GM12878 (cell line): ENCODE measurements around the gene ZNF502. TPM values are rescaled to one million over a fixed set of nuclear protein-coding genes. Genes with fewer than 3 reads are reported as not detected.

Source experiments
- ATF7 ChIP-seq: fragments of 450-650 bp; IDR thresholded peaks from 2 replicates; pipeline ENCODE4 v1.6.1; 2016; ENCODE audit warnings: low read depth, mild to moderate bottlenecking
- CHD1 ChIP-seq: IDR thresholded peaks from 2 replicates; pipeline ENCODE4 v1.6.1; 2012; ENCODE audit warnings: low read depth, low read length, improper control_type of control experiment
- CREB1 ChIP-seq: IDR thresholded peaks from 2 replicates; pipeline ENCODE4 v1.6.1; 2012; ENCODE audit warnings: low read depth, mild to moderate bottlenecking, inconsistent platforms
- CREM ChIP-seq: IDR thresholded peaks from 2 replicates; pipeline ENCODE4 v1.6.1; 2014; ENCODE audit warnings: antibody characterized with exemption, low read depth
- ETV6 ChIP-seq, 2 experiments: fragments of 450-650 bp in 1 of 2; IDR thresholded peaks in 1 of 2; conservative IDR thresholded peaks in 1 of 2; 2 replicates each; pipeline ENCODE4 v1.6.1; 2014; ENCODE audit warnings: antibody characterized with exemption in 1 of 2, borderline replicate concordance in 1 of 2, low read depth in 1 of 2, mild to moderate bottlenecking in 1 of 2, moderate library complexity in 1 of 2
- EZH2 ChIP-seq: IDR thresholded peaks from 2 replicates; pipeline ENCODE4 v1.6.1; 2012; ENCODE audit warnings: low read depth, mild to moderate bottlenecking, control low read depth, inconsistent platforms, low read length, borderline replicate concordance; ENCODE audit not compliant: control insufficient read depth
- FOXK2 ChIP-seq: fragments of 450-650 bp; IDR thresholded peaks from 2 replicates; pipeline ENCODE4 v1.6.1; 2017; ENCODE audit warnings: mild to moderate bottlenecking, moderate library complexity
- GABPA ChIP-seq: IDR thresholded peaks from 2 replicates; pipeline ENCODE4 v1.6.1; 2014; ENCODE audit warnings: antibody characterized with exemption, low read depth, mild to moderate bottlenecking, inconsistent platforms
- HCFC1 ChIP-seq: fragments of 150-350 bp; IDR thresholded peaks from 2 replicates; pipeline ENCODE4 v1.6.1; 2014; ENCODE audit warnings: low read length
- HDAC6 ChIP-seq: fragments of 200-600 bp; sonication (generic); IDR thresholded peaks from one replicate; pipeline ENCODE4 v1.8.0; 2017; ENCODE audit warnings: antibody characterized with exemption; ENCODE audit not compliant: unreplicated experiment
- IKZF1 ChIP-seq: fragments of 450-650 bp; conservative IDR thresholded peaks from 2 replicates; pipeline ENCODE4 v1.6.1; 2017; ENCODE audit warnings: antibody characterized with exemption, mild to moderate bottlenecking
- JUNB ChIP-seq: IDR thresholded peaks from 2 replicates; pipeline ENCODE4 v1.6.1; 2016; ENCODE audit warnings: antibody characterized with exemption, mild to moderate bottlenecking
- NFIC ChIP-seq: IDR thresholded peaks from 2 replicates; pipeline ENCODE4 v1.6.1; 2012; ENCODE audit warnings: low read depth, mild to moderate bottlenecking, inconsistent platforms, low read length, moderate library complexity
- NRF1 ChIP-seq: conservative IDR thresholded peaks from 2 replicates; pipeline ENCODE4 v1.6.1; 2011; ENCODE audit warnings: mild to moderate bottlenecking, low read depth, low read length, improper control_type of control experiment
- PML ChIP-seq: IDR thresholded peaks from 2 replicates; pipeline ENCODE4 v1.6.1; 2012; ENCODE audit warnings: low read length, inconsistent platforms
- POLR2A ChIP-seq: IDR thresholded peaks from 2 replicates; pipeline ENCODE4 v1.6.1; 2011; ENCODE audit warnings: low read depth, mild to moderate bottlenecking, low read length
- POU2F2 ChIP-seq: IDR thresholded peaks from 3 replicates; pipeline ENCODE4 v1.6.1; 2011; ENCODE audit warnings: low read depth, mild to moderate bottlenecking, low read length, borderline replicate concordance
- RFX5 ChIP-seq: IDR thresholded peaks from 2 replicates; pipeline ENCODE4 v1.6.1; 2011; ENCODE audit warnings: low read depth, low read length, improper control_type of control experiment
- SMC3 ChIP-seq: IDR thresholded peaks from 2 replicates; pipeline ENCODE4 v1.6.1; 2011; ENCODE audit warnings: low read length, improper control_type of control experiment, borderline replicate concordance
- SREBF2 ChIP-seq: IDR thresholded peaks from 2 replicates; pipeline ENCODE4 v1.6.1; 2012; ENCODE audit warnings: mild to moderate bottlenecking, low read length
- SRF ChIP-seq, 2 experiments: IDR thresholded peaks; 2 replicates each; pipeline ENCODE4 v1.6.1; 2011; ENCODE audit warnings: low read depth in 2 of 2, low read length in 2 of 2, mild to moderate bottlenecking in 1 of 2, moderate library complexity in 1 of 2
- STAT1 ChIP-seq: fragments of 450-650 bp; conservative IDR thresholded peaks from 2 replicates; pipeline ENCODE4 v1.6.1; 2014; ENCODE audit warnings: antibody characterized with exemption, mild to moderate bottlenecking
- SUPT20H ChIP-seq: IDR thresholded peaks from 2 replicates; pipeline ENCODE4 v1.6.1; 2011; ENCODE audit warnings: low read depth, mild to moderate bottlenecking, low read length, moderate library complexity, borderline replicate concordance; ENCODE audit not compliant: control insufficient read depth
- SUZ12 ChIP-seq: fragments of 200-600 bp; sonication (generic); IDR thresholded peaks from one replicate; pipeline ENCODE4 v1.6.1; 2018; ENCODE audit warnings: antibody characterized with exemption, mild to moderate bottlenecking; ENCODE audit not compliant: unreplicated experiment
- TAF1 ChIP-seq: IDR thresholded peaks from 2 replicates; pipeline ENCODE4 v1.6.1; 2011; ENCODE audit warnings: mild to moderate bottlenecking, low read depth, low read length, borderline replicate concordance
- ZBTB40 ChIP-seq: fragments of 450-650 bp; IDR thresholded peaks from 2 replicates; pipeline ENCODE4 v1.6.1; 2016; ENCODE audit warnings: mild to moderate bottlenecking, moderate library complexity, borderline replicate concordance
- ZSCAN29 ChIP-seq: fragments of 450-650 bp; IDR thresholded peaks from 2 replicates; pipeline ENCODE4 v1.6.1; 2017; ENCODE audit warnings: mild to moderate bottlenecking, moderate library complexity
- polyA plus RNA-seq, 11 experiments: library from polyadenylated mRNA; depleted of rRNA in 4 of 11; unstranded in 6 of 11; stranded (reverse) in 5 of 11; fragments of >200 nt; fragmentation: Nextera tagmentation in 4 of 11; fragmentation: Illumina TruSeq in 1 of 11; extraction: Ambion mirVana in 4 of 11; extraction: Trizol in 1 of 11; gene quantifications; 1 replicate in 1 of 11; 2 replicates in 10 of 11; pipeline versions ENCODE4 v1.2.1 to v1.2.3, GENCODE V29; 2011 to 2016; ENCODE audit warnings: inconsistent platforms in 2 of 11, missing spikeins in 2 of 11, low read depth in 1 of 11
- total RNA-seq, 4 experiments: library from RNA; depleted of rRNA in 3 of 4; stranded (reverse); fragments of >200 nt in 3 of 4; fragmentation: Illumina TruSeq in 1 of 4; extraction: Trizol in 1 of 4; gene quantifications; 2 replicates each; pipeline versions ENCODE4 v1.2.1 to v1.2.3, GENCODE V29; 2013 to 2021

The ZNF502 gene
- total and polyA plus RNA-seq, 10 of the 15 experiments (the other 5 are each of a cell fraction or from before 2014, with no cell fraction given), result 0.39 to 1.7 (median 1.1) TPM

DNA sequence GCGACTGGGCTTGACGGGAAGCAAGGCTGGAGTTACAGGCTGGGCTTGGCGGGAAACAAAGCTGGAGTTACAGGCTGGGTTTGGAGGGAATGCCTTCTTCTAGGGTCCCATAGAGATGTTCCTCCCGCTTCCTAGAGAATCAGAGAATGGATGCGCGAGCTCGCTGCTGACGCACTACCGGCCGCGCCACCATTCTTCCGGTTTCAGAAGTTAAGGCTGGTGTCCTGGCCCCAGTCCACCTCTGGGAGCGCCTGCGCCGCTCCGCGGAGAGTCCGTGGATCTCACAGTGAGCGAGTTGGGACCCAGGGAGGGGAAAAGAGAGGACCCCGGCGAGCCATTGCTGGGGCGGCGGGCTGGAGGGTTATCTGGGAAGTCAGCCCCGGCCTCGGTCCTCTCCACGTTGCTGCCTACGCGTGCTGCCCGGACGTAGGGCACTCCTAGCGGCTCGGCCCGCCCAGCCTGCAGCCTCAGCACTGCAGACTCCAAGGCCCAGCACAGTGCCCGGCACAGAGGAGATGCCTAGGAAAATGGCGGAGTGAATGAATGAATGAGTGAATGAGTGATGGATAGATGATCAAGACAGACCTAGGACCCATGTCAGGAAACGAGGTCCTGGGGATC is at the start of gene ZNF502 (continued):
- no peak for TF ChIP-seq ATF7
- TF ChIP-seq ZBTB40, result peak; percentile 80
- TF ChIP-seq SUZ12, result no peak
- TF ChIP-seq PML, result no peak
- no peak for TF ChIP-seq SUPT20H
- TF ChIP-seq SREBF2, result no peak
- TF ChIP-seq ZSCAN29, result no peak
- TF ChIP-seq RFX5, result no peak
- TF ChIP-seq CREM, result peak; percentile 97
- peak; percentile 95 for TF ChIP-seq CREB1
- no peak for TF ChIP-seq EZH2
- TF ChIP-seq GABPA, result peak; percentile 93
- 0 out of 2 replicates have a peak, but pooled peaks have one; percentile 24 for TF ChIP-seq IKZF1
- no peak for TF ChIP-seq ETV6 (conservative IDR thresholded peaks at IDR 0.05 in 1 of 2, IDR thresholded peaks at IDR 0.05 in 1 of 2; ENCODE audit: borderline replicate concordance in 1 of 2, low read depth in 1 of 2)
- peak; percentile 58; the same call in 1 of the 2 replicates for TF ChIP-seq TAF1
- no peak for TF ChIP-seq NRF1
- TF ChIP-seq NFIC, result no peak
- TF ChIP-seq JUNB, result no peak
- TF ChIP-seq FOXK2, result no peak
- TF ChIP-seq POU2F2, result no peak
- TF ChIP-seq SMC3, result no peak
- no peak for TF ChIP-seq SRF (IDR thresholded peaks at IDR 0.05; ENCODE audit: low read depth in 2 of 2, low read length in 2 of 2)
- TF ChIP-seq HCFC1, result peak; percentile 49
- TF ChIP-seq HDAC6, result no peak
- TF ChIP-seq CHD1, result no peak
- no peak for TF ChIP-seq STAT1
- peak; percentile 45; the same call in 1 of the 2 replicates for TF ChIP-seq POLR2A
